GM23338 (cell line): ENCODE measurements around the gene PUM1.

ENCODE experiments used
- CREB1 ChIP-seq: fragments of 250-450 bp; sonication (Bioruptor Pico); IDR thresholded peaks from 2 replicates; pipeline ENCODE4 v1.5.0; 2020; ENCODE audit warnings: low read depth, mild to moderate bottlenecking, moderate library complexity
- CTCF ChIP-seq, 2 experiments: fragments of 200-600 bp in 1 of 2; sonication (generic) in 1 of 2; conservative IDR thresholded peaks; 2 replicates each; pipeline versions ENCODE4 v1.5.1 to v1.6.1; 2016 to 2017; ENCODE audit warnings: antibody characterized with exemption in 2 of 2, low read depth in 2 of 2, mild to moderate bottlenecking in 2 of 2, moderate library complexity in 1 of 2
- ETS1 ChIP-seq: IDR thresholded peaks from 2 replicates; pipeline ENCODE4 v1.6.1; 2016; ENCODE audit warnings: antibody characterized with exemption
- EZH2 ChIP-seq: fragments of 200-600 bp; sonication (generic); IDR thresholded peaks from one replicate; pipeline ENCODE4 v1.8.0; 2017; ENCODE audit warnings: antibody characterized with exemption, mild to moderate bottlenecking, low read depth; ENCODE audit not compliant: unreplicated experiment
- EZH2phosphoT487 ChIP-seq: fragments of 200-600 bp; sonication (generic); IDR thresholded peaks from one replicate; pipeline ENCODE4 v1.8.1; 2018; ENCODE audit warnings: antibody characterized with exemption; ENCODE audit not compliant: unreplicated experiment
- POLR2AphosphoS5 ChIP-seq: IDR thresholded peaks from 2 replicates; pipeline ENCODE4 v1.6.1; 2016; ENCODE audit warnings: antibody characterized with exemption, low read depth
- REST ChIP-seq: IDR thresholded peaks from one replicate; pipeline ENCODE4 v1.6.1; 2018; ENCODE audit warnings: antibody characterized with exemption; ENCODE audit not compliant: unreplicated experiment
- ZNF114 ChIP-seq: fragments of 250-450 bp; sonication (Bioruptor Pico); IDR thresholded peaks from 2 replicates; pipeline ENCODE4 v1.5.0; 2020; ENCODE audit warnings: mild to moderate bottlenecking, moderate library complexity

GRCh38 chr1:30940541-30940940 is 125.0 kb downstream of the PUM1 start:
- TF ChIP-seq POLR2AphosphoS5, result no peak
- TF ChIP-seq CTCF (conservative IDR thresholded peaks at IDR 0.05; ENCODE audit: low read depth in 2 of 2), result no peak
- no peak for TF ChIP-seq EZH2phosphoT487
- TF ChIP-seq EZH2, result no peak
- no peak for TF ChIP-seq REST
- no peak for TF ChIP-seq ETS1
- TF ChIP-seq ZNF114 (CRISPR knock-in tag), result no peak
- no peak for TF ChIP-seq CREB1 (CRISPR knock-in tag)
